ENCODE data around the gene CDK13.
"Not testable (repeated sequence)": the region's sequence is repeated elsewhere in the genome, so short reads cannot be mapped to it uniquely, and the experiment has no call there.

The CDK13 gene

GRCh38 chr7:40122940-40123254 lies 172.8 kb downstream of the CDK13 start:
- TF ChIP-seq CTCF (IDR thresholded peaks at IDR 0.05; ENCODE audit: control insufficient read depth, extremely low read depth, insufficient read depth): no peak
- no peak for DNase-seq (ENCODE audit: low read depth)
- H3K4me3 ChIP-seq (ENCODE audit: low read depth, low read length): no peak overlapping the region

GRCh38 chr7:40133561-40134427 lies 183.7 kb downstream of the CDK13 start:
- H3K4me3 ChIP-seq (ENCODE audit: low read depth, low read length): peak overlapping the region; percentile 87
- DNase-seq (ENCODE audit: low read depth): no peak
- no peak for TF ChIP-seq CTCF (IDR thresholded peaks at IDR 0.05; ENCODE audit: control insufficient read depth, extremely low read depth, insufficient read depth)

- peak; percentile 65 for DNase-seq (ENCODE audit: low read depth)
- H3K4me3 ChIP-seq (ENCODE audit: low read depth, low read length): peak within 1 kb of the TSS; percentile 87
- TF ChIP-seq CTCF (IDR thresholded peaks at IDR 0.05; ENCODE audit: control insufficient read depth, extremely low read depth, insufficient read depth): peak; percentile 95
Observed at GRCh38 chr7:40134428-40135316, 184.6 kb downstream of the CDK13 start, which contains the start of the genes MPLKIP and SUGCT. Gene MPLKIP (minus strand): TSS chr7:40134622. CDS start chr7:40134567, 55 bp downstream. Gene SUGCT (plus strand): TSS chr7:40135005.

GRCh38 chr7:40135317-40135610 lies 185.2 kb downstream of the CDK13 start:
- no peak for TF ChIP-seq CTCF (IDR thresholded peaks at IDR 0.05; ENCODE audit: control insufficient read depth, extremely low read depth, insufficient read depth)
- H3K4me3 ChIP-seq (ENCODE audit: low read depth, low read length): peak overlapping the region; percentile 87
- no peak for DNase-seq (ENCODE audit: low read depth)

- DNase-seq (ENCODE audit: low read depth): no peak
Observed at GRCh38 chr7:40137563-40137962, 187.5 kb downstream of the CDK13 start.

GRCh38 chr7:40138973-40139372 lies 188.9 kb downstream of the CDK13 start:
- DNase-seq (ENCODE audit: low read depth): no peak
- TF ChIP-seq CTCF (IDR thresholded peaks at IDR 0.05; ENCODE audit: control insufficient read depth, extremely low read depth, insufficient read depth): no peak
- no peak overlapping the region for H3K4me3 ChIP-seq (ENCODE audit: low read depth, low read length)

More at GRCh38 chr7:40137563-40137962, 187.5 kb downstream of the CDK13 start:
- H3K4me3 ChIP-seq (ENCODE audit: low read depth, low read length): no peak overlapping the region
- no peak for TF ChIP-seq CTCF (IDR thresholded peaks at IDR 0.05; ENCODE audit: control insufficient read depth, extremely low read depth, insufficient read depth)

- not testable (repeated sequence) for H3K4me3 ChIP-seq (ENCODE audit: low read depth, low read length); DNase-seq (ENCODE audit: low read depth)
Observed at GRCh38 chr7:40139891-40140290, 189.8 kb downstream of the CDK13 start.

- DNase-seq (ENCODE audit: low read depth); H3K4me3 ChIP-seq (ENCODE audit: low read depth, low read length): not testable (repeated sequence)
Observed at GRCh38 chr7:40141916-40142315, 191.9 kb downstream of the CDK13 start.

- not testable (repeated sequence) for H3K4me3 ChIP-seq (ENCODE audit: low read depth, low read length); DNase-seq (ENCODE audit: low read depth)
Observed at GRCh38 chr7:40145596-40146130, 195.6 kb downstream of the CDK13 start.

Data from LNCaP clone FGC (cell line).